ENCODE data around the gene SLX1A. TPM values are rescaled to one million over a fixed set of nuclear protein-coding genes. Genes with fewer than 3 reads are reported as not detected.
"Not testable (repeated sequence)": the region's sequence is repeated elsewhere in the genome, so short reads cannot be mapped to it uniquely, and the experiment has no call there.

The SLX1A gene
- total RNA-seq, 5 donors from 2014 or later (not counting 1 experiment from before 2014, with no cell fraction given): 31.6 to 114 (median 86.4) TPM

DNA sequence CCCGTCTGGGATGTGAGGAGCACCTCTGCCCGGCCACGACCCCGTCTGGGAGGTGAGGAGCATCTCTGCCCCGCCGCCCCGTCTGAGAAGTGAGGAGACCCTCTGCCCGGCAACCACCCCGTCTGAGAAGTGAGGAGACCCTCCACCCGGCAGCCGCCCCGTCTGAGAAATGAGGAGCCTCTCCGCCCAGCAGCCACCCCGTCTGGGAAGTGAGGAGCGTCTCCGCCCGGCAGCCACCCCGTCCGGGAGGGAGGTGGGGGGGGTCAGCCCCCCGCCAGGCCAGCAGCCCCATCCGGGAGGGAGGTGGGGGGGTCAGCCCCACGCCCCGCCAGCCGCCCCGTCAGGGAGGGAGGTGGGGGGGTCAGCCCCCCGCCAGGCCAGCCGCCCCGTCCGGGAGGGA lies 24.9 kb upstream of the SLX1A start:
- POLR2A ChIA-PET; H3K27ac Mint-ChIP-seq; H3K4me3 ChIP-seq (ENCODE audit: control insufficient read depth in 1 of 2, extremely low read depth in 1 of 2, low read length in 1 of 2); H3K27me3 Mint-ChIP-seq; ATAC-seq (replicated peaks in 1 of 4); H3K36me3 ChIP-seq (ENCODE audit: control insufficient read depth in 2 of 2, extremely low read depth in 1 of 2, insufficient read depth in 1 of 2, low read length in 1 of 2); CTCF ChIA-PET; H3K36me3 Mint-ChIP-seq; H3K9me3 Mint-ChIP-seq; H3K9me3 ChIP-seq; H3K4me3 Mint-ChIP-seq; H3K27ac ChIP-seq (ENCODE audit: low read length); DNase-seq; H3K27me3 ChIP-seq (replicated peaks in 1 of 2; ENCODE audit: control insufficient read depth in 2 of 2, extremely low read depth in 1 of 2, insufficient read depth in 2 of 2, low read length in 1 of 2): not testable (repeated sequence)
- peaks cover 7 to 31% of the 10 kb centered on the region in 2 experiments for H3K4me1 ChIP-seq (ENCODE audit: control insufficient read depth in 1 of 2, extremely low read depth in 1 of 2, insufficient read depth in 2 of 2, low read length in 2 of 2)
- peaks cover 20 to 31% (median 30%) of the 10 kb centered on the region in 3 donors for H3K4me1 Mint-ChIP-seq
- no CpG with 5 or more reads among the region's 29 CpGs for WGBS (ENCODE audit: insufficient coverage)

DNA sequence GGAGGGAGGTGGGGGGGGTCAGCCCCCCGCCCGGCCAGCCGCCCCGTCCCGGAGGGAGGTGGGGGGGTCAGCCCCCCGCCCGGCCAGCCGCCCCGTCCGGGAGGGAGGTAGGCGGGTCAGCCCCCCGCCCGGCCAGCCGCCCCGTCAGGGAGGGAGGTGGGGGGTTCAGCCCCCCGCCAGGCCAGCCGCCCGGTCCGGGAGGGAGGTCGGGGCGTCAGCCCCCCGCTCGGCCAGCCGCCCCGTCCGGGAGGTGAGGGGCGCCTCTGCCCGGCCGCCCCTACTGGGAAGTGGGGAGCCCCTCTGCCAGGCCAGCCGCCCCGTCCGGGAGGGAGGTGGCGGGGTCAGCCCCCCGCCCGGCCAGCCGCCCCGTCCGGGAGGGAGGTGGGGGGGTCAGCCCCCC lies 24.3 kb upstream of the SLX1A start:
- H3K36me3 Mint-ChIP-seq; H3K27ac Mint-ChIP-seq; H3K9me3 Mint-ChIP-seq; H3K4me3 ChIP-seq (ENCODE audit: control insufficient read depth in 1 of 2, extremely low read depth in 1 of 2, low read length in 1 of 2); H3K27me3 Mint-ChIP-seq; ATAC-seq (replicated peaks in 1 of 4); DNase-seq; H3K27me3 ChIP-seq (replicated peaks in 1 of 2; ENCODE audit: control insufficient read depth in 2 of 2, extremely low read depth in 1 of 2, insufficient read depth in 2 of 2, low read length in 1 of 2); POLR2A ChIA-PET; H3K4me3 Mint-ChIP-seq; H3K36me3 ChIP-seq (ENCODE audit: control insufficient read depth in 2 of 2, extremely low read depth in 1 of 2, insufficient read depth in 1 of 2, low read length in 1 of 2); H3K27ac ChIP-seq (ENCODE audit: low read length); H3K9me3 ChIP-seq; CTCF ChIA-PET: not testable (repeated sequence)
- peaks cover 20 to 30% (median 29%) of the 10 kb centered on the region in 3 donors for H3K4me1 Mint-ChIP-seq
- WGBS (ENCODE audit: insufficient coverage): 97% methylated on average over 7 of the region's 38 CpGs
- peaks cover 7 to 28% of the 10 kb centered on the region in 2 experiments for H3K4me1 ChIP-seq (ENCODE audit: control insufficient read depth in 1 of 2, extremely low read depth in 1 of 2, insufficient read depth in 2 of 2, low read length in 2 of 2)

DNA sequence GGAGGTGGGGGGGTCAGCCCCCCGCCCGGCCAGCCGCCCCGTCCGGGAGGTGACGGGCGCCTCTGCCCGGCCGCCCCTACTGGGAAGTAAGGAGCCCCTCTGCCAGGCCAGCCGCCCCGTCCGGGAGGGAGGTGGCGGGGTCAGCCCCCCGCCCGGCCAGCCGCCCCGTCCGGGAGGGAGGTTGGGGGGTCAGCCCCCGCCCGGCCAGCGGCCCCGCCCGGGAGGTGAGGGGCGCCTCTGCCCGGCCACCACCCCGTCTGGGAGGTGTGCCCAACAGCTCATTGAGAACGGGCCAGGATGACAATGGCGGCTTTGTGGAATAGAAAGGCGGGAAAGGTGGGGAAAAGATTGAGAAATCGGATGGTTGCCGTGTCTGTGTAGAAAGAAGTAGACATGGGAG lies 23.5 kb upstream of the SLX1A start:
- H3K9me3 ChIP-seq; H3K9me3 Mint-ChIP-seq; H3K27ac Mint-ChIP-seq; H3K4me3 ChIP-seq (ENCODE audit: control insufficient read depth in 1 of 2, extremely low read depth in 1 of 2, low read length in 1 of 2); ATAC-seq (replicated peaks in 1 of 4); H3K4me3 Mint-ChIP-seq; H3K36me3 ChIP-seq (ENCODE audit: control insufficient read depth in 2 of 2, extremely low read depth in 1 of 2, insufficient read depth in 1 of 2, low read length in 1 of 2); POLR2A ChIA-PET; DNase-seq; CTCF ChIA-PET; H3K27me3 ChIP-seq (replicated peaks in 1 of 2; ENCODE audit: control insufficient read depth in 2 of 2, extremely low read depth in 1 of 2, insufficient read depth in 2 of 2, low read length in 1 of 2); H3K36me3 Mint-ChIP-seq; H3K27me3 Mint-ChIP-seq; H3K27ac ChIP-seq (ENCODE audit: low read length): not testable (repeated sequence)
- WGBS (ENCODE audit: insufficient coverage): no CpG with 5 or more reads among the region's 31 CpGs
- H3K4me1 ChIP-seq (ENCODE audit: control insufficient read depth in 1 of 2, extremely low read depth in 1 of 2, insufficient read depth in 2 of 2, low read length in 2 of 2): peaks cover 7 to 24% of the 10 kb centered on the region in 2 experiments
- peaks cover 17 to 24% (median 24%) of the 10 kb centered on the region in 3 donors for H3K4me1 Mint-ChIP-seq

DNA sequence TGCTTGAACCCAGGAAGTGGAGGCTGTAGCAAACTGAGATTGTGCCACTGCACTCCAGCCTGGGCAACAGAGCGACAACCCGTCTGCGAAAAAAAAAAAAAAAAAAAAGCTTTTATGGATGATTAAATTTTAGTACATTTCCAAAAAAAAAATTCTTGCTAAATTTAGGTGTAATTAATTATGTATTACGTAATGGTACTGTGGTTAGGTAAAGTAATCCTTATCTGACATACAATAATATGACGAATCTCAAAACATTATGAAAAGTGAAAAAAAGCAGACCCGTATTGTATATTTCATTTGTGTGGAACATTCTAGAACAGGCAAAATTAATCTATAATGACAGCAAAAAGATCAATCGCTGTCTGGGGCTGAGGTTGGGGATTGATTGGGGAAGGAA lies 20.6 kb upstream of the SLX1A start:
- H3K27ac Mint-ChIP-seq: no peak overlapping the region
- H3K4me1 Mint-ChIP-seq: peaks cover 0 to 2% (median 0%) of the 10 kb centered on the region in 3 donors
- DNase-seq: no peak
- H3K27me3 Mint-ChIP-seq: no peaks in the 10 kb centered on the region
- H3K4me3 Mint-ChIP-seq: no peak overlapping the region
- no CpG with 5 or more reads among the region's 7 CpGs for WGBS (ENCODE audit: insufficient coverage)
- ChIA-PET POLR2A (no interaction called here), CTCF (no interaction called here)
- H3K9me3 ChIP-seq: no peaks in the 10 kb centered on the region
- H3K4me1 ChIP-seq (ENCODE audit: control insufficient read depth in 1 of 2, extremely low read depth in 1 of 2, insufficient read depth in 2 of 2, low read length in 2 of 2): no peaks in the 10 kb centered on the region
- ATAC-seq (replicated peaks in 1 of 4): no peak
- H3K9me3 Mint-ChIP-seq: no peaks in the 10 kb centered on the region
- no peak overlapping the region for H3K4me3 ChIP-seq (ENCODE audit: control insufficient read depth in 1 of 2, extremely low read depth in 1 of 2, low read length in 1 of 2)
- H3K36me3 Mint-ChIP-seq: no peaks in the 10 kb centered on the region
- H3K27ac ChIP-seq (ENCODE audit: low read length): no peak overlapping the region
- H3K36me3 ChIP-seq (ENCODE audit: control insufficient read depth in 2 of 2, extremely low read depth in 1 of 2, insufficient read depth in 1 of 2, low read length in 1 of 2): no peaks in the 10 kb centered on the region
- H3K27me3 ChIP-seq (replicated peaks in 1 of 2; ENCODE audit: control insufficient read depth in 2 of 2, extremely low read depth in 1 of 2, insufficient read depth in 2 of 2, low read length in 1 of 2): no peaks in the 10 kb centered on the region

DNA sequence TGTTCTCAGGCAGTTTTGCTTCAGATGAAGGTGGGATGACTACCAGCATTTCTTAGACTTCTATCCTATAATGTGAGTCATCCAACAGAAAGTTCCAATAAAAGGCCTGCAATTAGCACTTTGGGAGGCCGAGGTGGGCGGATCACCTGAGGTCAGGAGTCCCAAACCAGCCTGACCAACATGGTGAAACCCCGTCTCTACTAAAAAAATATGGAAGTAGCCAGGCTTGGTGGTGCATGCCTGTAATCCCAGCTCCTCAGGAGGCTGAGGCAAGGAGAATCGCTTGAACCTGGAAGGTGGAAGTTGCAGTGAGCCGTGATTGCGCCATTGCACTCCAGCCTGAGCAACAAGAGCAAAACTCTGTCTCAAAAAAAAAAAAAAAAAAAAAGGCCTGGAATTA lies 16.8 kb upstream of the SLX1A start:
- H3K4me3 Mint-ChIP-seq; H3K4me1 Mint-ChIP-seq; H3K27me3 ChIP-seq (replicated peaks in 1 of 2; ENCODE audit: control insufficient read depth in 2 of 2, extremely low read depth in 1 of 2, insufficient read depth in 2 of 2, low read length in 1 of 2); H3K27ac Mint-ChIP-seq; CTCF ChIA-PET; H3K9me3 Mint-ChIP-seq; H3K27me3 Mint-ChIP-seq; H3K36me3 ChIP-seq (ENCODE audit: control insufficient read depth in 2 of 2, extremely low read depth in 1 of 2, insufficient read depth in 1 of 2, low read length in 1 of 2); H3K27ac ChIP-seq (ENCODE audit: low read length); H3K9me3 ChIP-seq; H3K4me1 ChIP-seq (ENCODE audit: control insufficient read depth in 1 of 2, extremely low read depth in 1 of 2, insufficient read depth in 2 of 2, low read length in 2 of 2); H3K4me3 ChIP-seq (ENCODE audit: control insufficient read depth in 1 of 2, extremely low read depth in 1 of 2, low read length in 1 of 2); DNase-seq; POLR2A ChIA-PET; ATAC-seq (replicated peaks in 1 of 4); H3K36me3 Mint-ChIP-seq: not testable (repeated sequence)
- 100% methylated on average over 4 of the region's 6 CpGs for WGBS (ENCODE audit: insufficient coverage)

DNA sequence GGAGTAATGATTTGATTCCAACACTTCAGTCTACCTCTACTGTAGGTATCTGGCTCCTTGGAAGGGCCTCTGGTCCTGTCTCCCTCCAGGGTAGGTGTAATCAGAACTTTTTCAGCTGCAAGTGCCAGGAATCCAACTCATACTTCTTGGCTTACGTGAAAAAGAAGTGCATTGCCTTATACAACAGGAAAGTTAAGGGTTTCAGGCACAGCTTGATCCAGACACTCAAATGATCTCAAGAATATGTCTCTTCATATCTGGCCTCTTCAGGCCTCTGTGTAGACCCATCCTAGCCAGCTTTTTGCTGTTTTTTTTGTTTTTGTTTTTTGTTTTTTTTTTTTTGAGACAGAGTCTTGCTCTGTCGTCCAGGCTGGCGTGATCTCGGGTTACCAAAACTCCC lies 14.5 kb upstream of the SLX1A start:
- H3K9me3 ChIP-seq: no peaks in the 10 kb centered on the region
- Mint-ChIP-seq H3K4me3 (no peak overlapping the region), H3K4me1 (peaks cover 10 to 15% (median 12%) of the 10 kb centered on the region in 3 donors), H3K27ac (no peak overlapping the region), H3K36me3 (peaks cover 3% of the 10 kb centered on the region), H3K9me3 (no peaks in the 10 kb centered on the region), H3K27me3 (no peaks in the 10 kb centered on the region)
- no peaks in the 10 kb centered on the region for H3K27me3 ChIP-seq (replicated peaks in 1 of 2; ENCODE audit: control insufficient read depth in 2 of 2, extremely low read depth in 1 of 2, insufficient read depth in 2 of 2, low read length in 1 of 2)
- no peak overlapping the region for H3K4me3 ChIP-seq (ENCODE audit: control insufficient read depth in 1 of 2, extremely low read depth in 1 of 2, low read length in 1 of 2)
- CTCF ChIA-PET: no interaction called here
- ATAC-seq (replicated peaks in 1 of 4) (no peak), DNase-seq (no peak)
- WGBS (ENCODE audit: insufficient coverage): 86% methylated on average over 1 of the region's 4 CpGs
- H3K27ac ChIP-seq (ENCODE audit: low read length): no peak overlapping the region
- H3K36me3 ChIP-seq (ENCODE audit: control insufficient read depth in 2 of 2, extremely low read depth in 1 of 2, insufficient read depth in 1 of 2, low read length in 1 of 2): peaks cover 0 to 2% of the 10 kb centered on the region in 2 donors
- peaks cover 2 to 17% of the 10 kb centered on the region in 2 experiments for H3K4me1 ChIP-seq (ENCODE audit: control insufficient read depth in 1 of 2, extremely low read depth in 1 of 2, insufficient read depth in 2 of 2, low read length in 2 of 2)
- POLR2A ChIA-PET: no interaction called here

DNA sequence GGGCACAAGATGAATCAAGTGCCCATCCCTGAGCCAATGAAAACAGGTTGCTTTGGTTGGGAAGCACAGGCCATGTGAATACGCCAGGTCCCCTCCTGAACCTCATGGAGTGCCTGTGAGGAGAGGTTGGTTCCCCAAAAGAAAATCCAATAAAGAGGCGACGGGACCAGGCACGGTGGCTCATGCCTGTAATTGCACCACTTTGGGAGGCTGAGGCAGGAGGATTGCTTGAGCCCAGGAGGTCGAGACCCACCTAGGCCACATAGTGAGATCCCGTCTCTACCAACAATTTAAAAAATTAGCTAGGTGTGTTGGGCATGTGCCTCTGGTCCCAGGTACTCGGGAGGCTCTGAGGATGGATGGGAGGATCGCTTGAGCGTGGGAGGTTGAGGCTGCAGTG lies 13.7 kb upstream of the SLX1A start:
- H3K36me3 Mint-ChIP-seq: peaks cover 11% of the 10 kb centered on the region
- peaks cover 10 to 20% (median 15%) of the 10 kb centered on the region in 3 donors for H3K4me1 Mint-ChIP-seq
- ATAC-seq (replicated peaks in 1 of 4): no peak
- DNase-seq: no peak
- ChIA-PET POLR2A (no interaction called here), CTCF (interaction anchor here (0.6 to 0.7 kb wide), 3 partner anchors 34 to 458 kb away, joined by 3 to 5 read pairs (median 5); no protein-coding TSS in a partner anchor)
- H3K27me3 Mint-ChIP-seq: no peaks in the 10 kb centered on the region
- H3K4me3 Mint-ChIP-seq: no peak overlapping the region
- peak overlapping the region in 1 of 2 donors; percentile 34 for H3K27ac Mint-ChIP-seq
- H3K9me3 Mint-ChIP-seq: no peaks in the 10 kb centered on the region
- H3K4me3 ChIP-seq (ENCODE audit: control insufficient read depth in 1 of 2, extremely low read depth in 1 of 2, low read length in 1 of 2): no peak overlapping the region
- H3K27ac ChIP-seq (ENCODE audit: low read length): no peak overlapping the region
- H3K36me3 ChIP-seq (ENCODE audit: control insufficient read depth in 2 of 2, extremely low read depth in 1 of 2, insufficient read depth in 1 of 2, low read length in 1 of 2): peaks cover 3 to 9% of the 10 kb centered on the region in 2 donors
- H3K27me3 ChIP-seq (replicated peaks in 1 of 2; ENCODE audit: control insufficient read depth in 2 of 2, extremely low read depth in 1 of 2, insufficient read depth in 2 of 2, low read length in 1 of 2): no peaks in the 10 kb centered on the region
- no peaks in the 10 kb centered on the region for H3K9me3 ChIP-seq
- peaks cover 2 to 20% of the 10 kb centered on the region in 2 experiments for H3K4me1 ChIP-seq (ENCODE audit: control insufficient read depth in 1 of 2, extremely low read depth in 1 of 2, insufficient read depth in 2 of 2, low read length in 2 of 2)
- 98% methylated on average over 7 of the region's 9 CpGs for WGBS (ENCODE audit: insufficient coverage)
